Adrenal gland (tissue), 12 donors: Measurements from ENCODE around the gene ACOT7. TPM values are rescaled to one million over a fixed set of nuclear protein-coding genes. Genes with fewer than 3 reads are reported as not detected.

Experiments
- DNase-seq, 7 donors: peaks; one replicate each; pipeline ENCODE4 v3.0.0-alpha.2; 2019 to 2020
- H3K27ac ChIP-seq, 5 donors: fragments of 200-600 bp; sonication (generic) in 4 of 5; 1 replicate in 3 of 5; 2 replicates in 2 of 5; pipeline versions ENCODE4 v1.5.1 to v1.8.0; 2016 to 2020; ENCODE audit warnings: mild to moderate bottlenecking in 1 of 5
- H3K27me3 ChIP-seq: fragments of 200-600 bp; 2 replicates; pipeline ENCODE4 v1.8.0; 2021
- H3K36me3 ChIP-seq, 2 donors: fragments of 200-600 bp; replicated peaks in 1 of 2; 1 replicate in 1 of 2; 2 replicates in 1 of 2; pipeline versions ENCODE4 v1.5.1 to v1.8.0; 2018 to 2022
- H3K4me1 ChIP-seq, 2 donors: fragments of 200-600 bp; replicated peaks in 1 of 2; 1 replicate in 1 of 2; 2 replicates in 1 of 2; pipeline versions ENCODE4 v1.5.1 to v1.8.0; 2018 to 2021
- H3K4me3 ChIP-seq, 4 donors: fragments of 200-600 bp; sonication (generic) in 3 of 4; one replicate each; pipeline ENCODE4 v1.5.1; 2016 to 2018
- H3K9me3 ChIP-seq, 3 donors: fragments of 200-600 bp; sonication (generic) in 1 of 3; replicated peaks in 1 of 3; 1 replicate in 2 of 3; 2 replicates in 1 of 3; pipeline versions ENCODE4 v1.5.1 to v1.8.0; 2016 to 2021
- CTCF ChIP-seq, 6 experiments: fragments of 450-650 bp in 4 of 6; fragments of 200-600 bp in 2 of 6; sonication (generic) in 1 of 6; IDR thresholded peaks; 1 replicate in 5 of 6; 2 replicates in 1 of 6; pipeline versions ENCODE4 v1.5.1 to v1.8.0; 2016 to 2021; ENCODE audit warnings: antibody characterized with exemption in 6 of 6, mild to moderate bottlenecking in 2 of 6, moderate library complexity in 1 of 6
- POLR2A ChIP-seq, 2 donors: fragments of 450-650 bp; IDR thresholded peaks; one replicate each; pipeline ENCODE4 v1.6.1; 2017; ENCODE audit warnings: antibody characterized with exemption in 2 of 2, mild to moderate bottlenecking in 2 of 2, moderate library complexity in 1 of 2
- WGBS, 4 donors: extraction: QIAGEN DNeasy Blood & Tissue Kit in 2 of 4; methylation state at CpG; one replicate each; pipeline versions ENCODE4 v1.1.5 to v1.1.7; 2013 to 2017; 5-methylcytosine and 5-hydroxymethylcytosine counted together
- intact Hi-C, 2 donors: fragments of 100-400 bp; cut with DNase I; formaldehyde crosslinking; loops; one replicate each; pipeline versions ENCODE4 v1.14.1 to v1.15.0; 2022 to 2023
- polyA plus RNA-seq, 3 donors: library from polyadenylated mRNA; stranded (reverse); fragments of 200-250 nt in 2 of 3; fragments of 350-450 nt in 1 of 3; fragmentation: Illumina TruSeq in 1 of 3; extraction: RNeasy Lipid Tissue Mini Kit (QIAGEN cat#74804) in 1 of 3; gene quantifications; one replicate each; pipeline ENCODE4 v1.2.3, GENCODE V29; 2013 to 2014
- total RNA-seq, 9 donors: library from RNA; depleted of rRNA in 4 of 9; stranded (reverse); fragments of >200 nt in 4 of 9; fragments of 120-200 nt in 1 of 9; fragmentation: NEBNext Ultra II Directional in 1 of 9; extraction: Animal tissue kit (Norgen Biotek cat#: 25700) in 1 of 9; gene quantifications; one replicate each; pipeline versions ENCODE4 v1.1.0 to v1.2.4, GENCODE V29; 2013 to 2023
- donor health status: healthy with polysubstance abuse.
- donor health status: Bipolar disorder and iron deficiency.
- donor health status: DM: yes; HTN: yes; CAD: no.
- donor health status: DM: no; HTN: no; CAD: no.
- donor health status: DM: no; HTN: no; CAD: no.
- donor health status: DM: yes; HTN: yes; CAD: no.

Gene ACOT7
- total and polyA plus RNA-seq, 12 donors, result 8.4 to 29.4 (median 14.5) TPM

GRCh38 chr1:6417961-6418667, 24.5 kb upstream of the ACOT7 start:
- no peak for DNase-seq
- intact Hi-C loops, result no loop called here
- H3K4me1 ChIP-seq, result peaks cover 10 to 25% of the 10 kb centered on the region in 2 donors
- H3K9me3 ChIP-seq, result no peaks in the 10 kb centered on the region
- no peaks in the 10 kb centered on the region for H3K36me3 ChIP-seq
- TF ChIP-seq POLR2A (IDR thresholded peaks at IDR 0.05), result no peak
- no peak for TF ChIP-seq CTCF (IDR thresholded peaks at IDR 0.05)
- 56 to 73% (median 61%) methylated on average over 4 to 8 of the region's 8 CpGs for WGBS, 4 donors
- H3K27ac ChIP-seq, result no peak overlapping the region
- no peak overlapping the region for H3K4me3 ChIP-seq
- peaks cover 72% of the 10 kb centered on the region for H3K27me3 ChIP-seq

- Histone ChIP-seq H3K4me3 (no peak overlapping the region), H3K4me1 (peaks cover 9 to 21% of the 10 kb centered on the region in 2 donors), H3K27me3 (peaks cover 72% of the 10 kb centered on the region), H3K27ac (no peak overlapping the region), H3K9me3 (no peaks in the 10 kb centered on the region), H3K36me3 (no peaks in the 10 kb centered on the region)
- 69 to 80% (median 78%) methylated on average over 5 of the region's 5 CpGs; no CpG with 5 or more reads in 1 of the 4 donors for WGBS, 4 donors
- no peak for TF ChIP-seq POLR2A (IDR thresholded peaks at IDR 0.05)
- no peak for TF ChIP-seq CTCF (IDR thresholded peaks at IDR 0.05)
- DNase-seq, result no peak
- intact Hi-C loops, result no loop called here
Measured at GRCh38 chr1:6416906-6417305, 23.3 kb upstream of the ACOT7 start.

- Histone ChIP-seq H3K4me3 (no peak overlapping the region), H3K36me3 (no peaks in the 10 kb centered on the region), H3K27me3 (peaks cover 72% of the 10 kb centered on the region), H3K27ac (no peak overlapping the region), H3K4me1 (peaks cover 9 to 21% of the 10 kb centered on the region in 2 donors), H3K9me3 (no peaks in the 10 kb centered on the region)
- WGBS, 4 donors, result 64 to 79% (median 72%) methylated on average over 4 to 8 of the region's 8 CpGs
- no peak for TF ChIP-seq CTCF (IDR thresholded peaks at IDR 0.05)
- TF ChIP-seq POLR2A (IDR thresholded peaks at IDR 0.05), result no peak
- DNase-seq, result no peak
- intact Hi-C loops, result no loop called here
Measured at GRCh38 chr1:6416295-6416656, 22.7 kb upstream of the ACOT7 start.

- peaks cover 62% of the 10 kb centered on the region for H3K27me3 ChIP-seq
- TF ChIP-seq CTCF (IDR thresholded peaks at IDR 0.05), result no peak
- no peak for TF ChIP-seq POLR2A (IDR thresholded peaks at IDR 0.05)
Measured at GRCh38 chr1:6414881-6415626, 21.5 kb upstream of the ACOT7 start.

More at GRCh38 chr1:6414881-6415626, 21.5 kb upstream of the ACOT7 start:
- DNase-seq, result no peak
- H3K36me3 ChIP-seq, result no peaks in the 10 kb centered on the region
- no peak overlapping the region for H3K4me3 ChIP-seq
- H3K9me3 ChIP-seq, result no peaks in the 10 kb centered on the region
- 60 to 63% (median 61%) methylated on average over 17 of the region's 17 CpGs for WGBS, 4 donors
- H3K27ac ChIP-seq, result no peak overlapping the region
- H3K4me1 ChIP-seq, result peaks cover 8 to 14% of the 10 kb centered on the region in 2 donors
- intact Hi-C loops, result loop anchor here in 1 of 2 donors (5.0 kb wide), 1 partner anchor 168 kb away; no protein-coding TSS in a partner anchor
